GM23338 (cell line): ENCODE results near the gene RNASE7. TPM values are rescaled to one million over a fixed set of nuclear protein-coding genes. Genes with fewer than 3 reads are reported as not detected.

Source experiments
- ATAC-seq: fragments of 200-7000 bp; cut with Tn5 transposase; 3 replicates; pipeline ENCODE4 v1.9.1; 2020
- DNase-seq: peaks from one replicate; pipeline ENCODE4 v3.0.0-alpha.2; 2015; ENCODE audit warnings: low spot score
- H2AFZ ChIP-seq: fragments of 200-600 bp; sonication (generic); 2 replicates; pipeline ENCODE4 v1.8.0; 2016; ENCODE audit warnings: antibody characterized with exemption, mild to moderate bottlenecking, moderate library complexity
- H3F3A ChIP-seq: fragments of 200-600 bp; sonication (generic); replicated peaks from 2 replicates; pipeline ENCODE4 v1.8.0; 2017; ENCODE audit warnings: antibody characterized with exemption, mixed run types, low read depth
- H3K27ac ChIP-seq: fragments of 200-600 bp; sonication (generic); 2 replicates; pipeline ENCODE4 v1.6.1; 2016; ENCODE audit warnings: low read depth
- H3K27me3 ChIP-seq: fragments of 200-600 bp; sonication (generic); 2 replicates; pipeline ENCODE4 v1.8.0; 2016; ENCODE audit warnings: mild to moderate bottlenecking, mixed run types, moderate library complexity; ENCODE audit not compliant: insufficient read depth
- H3K36me3 ChIP-seq: fragments of 200-600 bp; sonication (generic); 2 replicates; pipeline ENCODE4 v1.8.0; 2016; ENCODE audit warnings: mild to moderate bottlenecking; ENCODE audit not compliant: insufficient read depth
- H3K4me1 ChIP-seq: fragments of 200-600 bp; sonication (generic); 2 replicates; pipeline ENCODE4 v1.8.0; 2016; ENCODE audit warnings: mild to moderate bottlenecking, moderate library complexity; ENCODE audit not compliant: insufficient read depth
- H3K4me2 ChIP-seq: fragments of 200-600 bp; sonication (generic); 2 replicates; pipeline ENCODE4 v1.7.1; 2017; ENCODE audit warnings: mixed run types
- H3K4me3 ChIP-seq: fragments of 200-600 bp; sonication (generic); 2 replicates; pipeline ENCODE4 v1.6.1; 2016; ENCODE audit warnings: mixed run types
- H3K79me2 ChIP-seq: fragments of 200-600 bp; sonication (generic); replicated peaks from 2 replicates; pipeline ENCODE4 v1.8.0; 2017; ENCODE audit warnings: mild to moderate bottlenecking; ENCODE audit not compliant: insufficient read depth
- H3K9me2 ChIP-seq: fragments of 200-600 bp; sonication (generic); 2 replicates; pipeline ENCODE4 v1.8.0; 2017; ENCODE audit not compliant: insufficient read depth
- H4K20me1 ChIP-seq: fragments of 200-600 bp; sonication (generic); replicated peaks from 2 replicates; pipeline ENCODE4 v1.8.0; 2017; ENCODE audit warnings: mild to moderate bottlenecking; ENCODE audit not compliant: insufficient read depth
- H3K27ac Mint-ChIP-seq: 2 replicates; pipeline ENCODE4 v1.8.0; 2020; ENCODE audit warnings: inconsistent platforms, mild to moderate bottlenecking, moderate library complexity, mixed read lengths
- H3K27me3 Mint-ChIP-seq: 3 replicates; pipeline ENCODE4 v1.8.0; 2022; ENCODE audit warnings: low read depth, mild to moderate bottlenecking, moderate library complexity, mixed read lengths, inconsistent platforms; ENCODE audit not compliant: insufficient read depth, poor library complexity
- H3K36me3 Mint-ChIP-seq: 3 replicates; pipeline ENCODE4 v1.8.0; 2021; ENCODE audit warnings: low read depth, mild to moderate bottlenecking, inconsistent platforms, moderate library complexity, mixed read lengths
- H3K4me1 Mint-ChIP-seq: 3 replicates; pipeline ENCODE4 v1.8.0; 2020; ENCODE audit warnings: mild to moderate bottlenecking, inconsistent platforms, mixed read lengths
- H3K4me3 Mint-ChIP-seq: 3 replicates; pipeline ENCODE4 v1.8.0; 2021; ENCODE audit warnings: moderate library complexity, mild to moderate bottlenecking, inconsistent platforms, mixed read lengths
- H3K9me3 Mint-ChIP-seq: 3 replicates; pipeline ENCODE4 v1.8.0; 2020; ENCODE audit warnings: moderate library complexity, mild to moderate bottlenecking, inconsistent platforms, mixed read lengths
- CREB1 ChIP-seq: fragments of 250-450 bp; sonication (Bioruptor Pico); IDR thresholded peaks from 2 replicates; pipeline ENCODE4 v1.5.0; 2020; ENCODE audit warnings: low read depth, mild to moderate bottlenecking, moderate library complexity
- ETS1 ChIP-seq: IDR thresholded peaks from 2 replicates; pipeline ENCODE4 v1.6.1; 2016; ENCODE audit warnings: antibody characterized with exemption
- EZH2phosphoT487 ChIP-seq: fragments of 200-600 bp; sonication (generic); IDR thresholded peaks from one replicate; pipeline ENCODE4 v1.8.1; 2018; ENCODE audit warnings: antibody characterized with exemption; ENCODE audit not compliant: unreplicated experiment
- NANOG ChIP-seq: IDR thresholded peaks from 2 replicates; pipeline ENCODE4 v1.6.1; 2016; ENCODE audit warnings: antibody characterized with exemption, borderline replicate concordance
- POLR2AphosphoS5 ChIP-seq: IDR thresholded peaks from 2 replicates; pipeline ENCODE4 v1.6.1; 2016; ENCODE audit warnings: antibody characterized with exemption, low read depth
- ZNF462 ChIP-seq: fragments of 250-450 bp; sonication (Bioruptor Pico); IDR thresholded peaks from 2 replicates; pipeline ENCODE4 v1.5.0; 2020; ENCODE audit warnings: mild to moderate bottlenecking, moderate library complexity
- polyA plus RNA-seq: library from polyadenylated mRNA; unstranded; fragments of >200 nt; fragmentation: Nextera tagmentation; extraction: Ambion mirVana; gene quantifications from 2 replicates; pipeline ENCODE4 v1.2.1, GENCODE V29; 2016
- total RNA-seq: library from RNA; depleted of rRNA; stranded (reverse); fragments of >200 nt; shearing (Covaris generic); gene quantifications from 2 replicates; pipeline ENCODE4 v1.2.3, GENCODE V29; 2014

RNASE7 gene
- total and polyA plus RNA-seq, 2 experiments from 2014 or later, result not detected

- TF ChIP-seq ZNF462 (CRISPR knock-in tag), result no peak
Measured at GRCh38 chr14:21001218-21001617, 40.9 kb upstream of the RNASE7 start (continued).

- Histone ChIP-seq H3K9me2 (no peaks in the 10 kb centered on the region), H3F3A (no peaks in the 10 kb centered on the region), H3K27me3 (no peaks in the 10 kb centered on the region), H4K20me1 (no peaks in the 10 kb centered on the region), H3K27ac (no peak overlapping the region), H3K36me3 (no peaks in the 10 kb centered on the region), H3K4me3 (no peak overlapping the region), H2AFZ (0 out of 2 replicates have a peak overlapping the region, but pooled peaks have one; percentile 69), H3K4me1 (0 out of 2 replicates have a peak, but pooled peaks cover under 1% of the 10 kb centered on the region), H3K4me2 (no peak overlapping the region), H3K79me2 (no peaks in the 10 kb centered on the region)
- Mint-ChIP-seq H3K36me3 (no peaks in the 10 kb centered on the region), H3K9me3 (no peaks in the 10 kb centered on the region), H3K4me1 (peaks cover 11% of the 10 kb centered on the region), H3K27me3 (peaks cover 2% of the 10 kb centered on the region), H3K4me3 (no peak overlapping the region), H3K27ac (no peak overlapping the region)
- ATAC-seq (no peak), DNase-seq (no peak)
- no peak for TF ChIP-seq CREB1 (CRISPR knock-in tag)
- no peak for TF ChIP-seq NANOG
- TF ChIP-seq POLR2AphosphoS5, result no peak
- TF ChIP-seq ZNF462 (CRISPR knock-in tag), result no peak
- no peak for TF ChIP-seq EZH2phosphoT487
- no peak for TF ChIP-seq ETS1
Measured at GRCh38 chr14:21003788-21004346, 38.3 kb upstream of the RNASE7 start.
